ENCODE data around the gene ZNF207. TPM values are rescaled to one million over a fixed set of nuclear protein-coding genes. Genes with fewer than 3 reads are reported as not detected.
A peak's percentile ranks its signal among the peaks of the same experiment; 100 is the strongest.
"Not testable (repeated sequence)": the region's sequence is repeated elsewhere in the genome, so short reads cannot be mapped to it uniquely, and the experiment has no call there.

The ZNF207 gene
- total RNA-seq, 1 donor from 2014 or later: 133 TPM

GRCh38 chr17:32383926-32384434 is 34.0 kb downstream of the ZNF207 start:
- intact Hi-C loops (cut with DNase I): no loop called here
- H3K27ac ChIP-seq: no peak overlapping the region
- TF ChIP-seq, protein P1, sequence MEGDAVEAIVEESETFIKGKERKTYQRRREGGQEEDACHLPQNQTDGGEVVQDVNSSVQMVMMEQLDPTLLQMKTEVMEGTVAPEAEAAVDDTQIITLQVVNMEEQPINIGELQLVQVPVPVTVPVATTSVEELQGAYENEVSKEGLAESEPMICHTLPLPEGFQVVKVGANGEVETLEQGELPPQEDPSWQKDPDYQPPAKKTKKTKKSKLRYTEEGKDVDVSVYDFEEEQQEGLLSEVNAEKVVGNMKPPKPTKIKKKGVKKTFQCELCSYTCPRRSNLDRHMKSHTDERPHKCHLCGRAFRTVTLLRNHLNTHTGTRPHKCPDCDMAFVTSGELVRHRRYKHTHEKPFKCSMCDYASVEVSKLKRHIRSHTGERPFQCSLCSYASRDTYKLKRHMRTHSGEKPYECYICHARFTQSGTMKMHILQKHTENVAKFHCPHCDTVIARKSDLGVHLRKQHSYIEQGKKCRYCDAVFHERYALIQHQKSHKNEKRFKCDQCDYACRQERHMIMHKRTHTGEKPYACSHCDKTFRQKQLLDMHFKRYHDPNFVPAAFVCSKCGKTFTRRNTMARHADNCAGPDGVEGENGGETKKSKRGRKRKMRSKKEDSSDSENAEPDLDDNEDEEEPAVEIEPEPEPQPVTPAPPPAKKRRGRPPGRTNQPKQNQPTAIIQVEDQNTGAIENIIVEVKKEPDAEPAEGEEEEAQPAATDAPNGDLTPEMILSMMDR (IDR thresholded peaks at IDR 0.05): no peak
- ATAC-seq (no peak), DNase-seq (no peak)
- H3K27me3 ChIP-seq: no peaks in the 10 kb centered on the region
- H3K4me3 ChIP-seq: no peak overlapping the region
- no peaks in the 10 kb centered on the region for H3K4me1 ChIP-seq
- peaks cover 36% of the 10 kb centered on the region for H3K36me3 ChIP-seq
- H3K9me3 ChIP-seq: no peaks in the 10 kb centered on the region

DNA sequence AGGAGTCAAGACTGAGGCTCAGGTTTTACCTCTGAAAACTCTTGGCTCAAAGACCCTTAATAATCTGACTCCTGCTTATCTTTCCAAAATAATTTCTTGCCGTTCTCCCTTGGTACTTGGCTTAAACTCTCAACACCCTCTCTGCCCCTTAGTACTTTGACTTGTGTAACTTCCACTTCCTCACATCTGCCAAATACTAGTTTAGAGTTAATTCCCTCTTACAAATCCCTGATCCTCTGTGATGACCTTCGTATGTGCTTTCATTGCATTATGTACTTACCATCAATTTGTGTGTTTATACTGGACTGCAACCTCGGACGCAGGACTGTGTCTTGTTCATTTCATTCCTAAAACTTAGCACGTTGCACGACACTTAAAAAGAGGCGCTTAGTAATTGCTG is 35.2 kb downstream of the ZNF207 start:
- intact Hi-C loops (cut with DNase I): no loop called here
- H3K27me3 ChIP-seq: no peaks in the 10 kb centered on the region

GRCh38 chr17:32385971-32386370 is 36.0 kb downstream of the ZNF207 start:
- intact Hi-C loops (cut with DNase I): no loop called here
- Histone ChIP-seq H3K27ac (no peak overlapping the region), H3K27me3 (no peaks in the 10 kb centered on the region), H3K9me3 (no peaks in the 10 kb centered on the region), H3K36me3 (peaks cover 28% of the 10 kb centered on the region), H3K4me3 (no peak overlapping the region), H3K4me1 (no peaks in the 10 kb centered on the region)
- DNase-seq: no peak
- ATAC-seq: no peak
- TF ChIP-seq, protein P1 (IDR thresholded peaks at IDR 0.05): no peak

More for the DNA sequence above, 35.2 kb downstream of the ZNF207 start:
- DNase-seq (no peak), ATAC-seq (no peak)
- H3K4me1 ChIP-seq: no peaks in the 10 kb centered on the region
- no peak overlapping the region for H3K27ac ChIP-seq
- no peaks in the 10 kb centered on the region for H3K9me3 ChIP-seq
- TF ChIP-seq, protein P1 (IDR thresholded peaks at IDR 0.05): no peak
- H3K36me3 ChIP-seq: peaks cover 32% of the 10 kb centered on the region
- H3K4me3 ChIP-seq: no peak overlapping the region

- Histone ChIP-seq H3K9me3 (no peaks in the 10 kb centered on the region), H3K4me3 (no peak overlapping the region), H3K27me3 (no peaks in the 10 kb centered on the region), H3K36me3 (peaks cover 27% of the 10 kb centered on the region), H3K4me1 (no peaks in the 10 kb centered on the region), H3K27ac (no peak overlapping the region)
- TF ChIP-seq, protein P1 (IDR thresholded peaks at IDR 0.05): no peak
- DNase-seq (no peak), ATAC-seq (no peak)
- intact Hi-C loops (cut with DNase I): no loop called here
Observed at GRCh38 chr17:32386844-32387243, 36.9 kb downstream of the ZNF207 start.

DNA sequence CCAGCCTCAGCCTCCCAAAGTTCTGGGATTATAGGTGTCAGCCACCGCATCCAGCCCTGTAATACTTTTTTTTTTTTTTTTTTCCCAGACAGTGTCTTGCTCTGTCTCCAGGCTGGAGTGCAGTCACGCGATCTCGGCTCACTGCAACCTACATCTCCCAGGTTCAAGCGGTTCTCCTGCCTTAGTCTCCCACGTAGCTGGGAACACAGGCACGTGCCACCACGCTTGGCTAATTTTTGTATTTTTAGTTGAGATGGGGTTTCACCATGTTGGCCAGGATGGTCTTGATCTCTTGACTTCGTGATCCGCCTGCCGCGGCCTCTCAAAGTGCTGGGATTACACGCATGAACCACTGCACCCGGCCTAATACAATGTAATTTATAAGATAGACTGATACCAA is 38.2 kb downstream of the ZNF207 start:
- peak; percentile 37 for DNase-seq

DNA sequence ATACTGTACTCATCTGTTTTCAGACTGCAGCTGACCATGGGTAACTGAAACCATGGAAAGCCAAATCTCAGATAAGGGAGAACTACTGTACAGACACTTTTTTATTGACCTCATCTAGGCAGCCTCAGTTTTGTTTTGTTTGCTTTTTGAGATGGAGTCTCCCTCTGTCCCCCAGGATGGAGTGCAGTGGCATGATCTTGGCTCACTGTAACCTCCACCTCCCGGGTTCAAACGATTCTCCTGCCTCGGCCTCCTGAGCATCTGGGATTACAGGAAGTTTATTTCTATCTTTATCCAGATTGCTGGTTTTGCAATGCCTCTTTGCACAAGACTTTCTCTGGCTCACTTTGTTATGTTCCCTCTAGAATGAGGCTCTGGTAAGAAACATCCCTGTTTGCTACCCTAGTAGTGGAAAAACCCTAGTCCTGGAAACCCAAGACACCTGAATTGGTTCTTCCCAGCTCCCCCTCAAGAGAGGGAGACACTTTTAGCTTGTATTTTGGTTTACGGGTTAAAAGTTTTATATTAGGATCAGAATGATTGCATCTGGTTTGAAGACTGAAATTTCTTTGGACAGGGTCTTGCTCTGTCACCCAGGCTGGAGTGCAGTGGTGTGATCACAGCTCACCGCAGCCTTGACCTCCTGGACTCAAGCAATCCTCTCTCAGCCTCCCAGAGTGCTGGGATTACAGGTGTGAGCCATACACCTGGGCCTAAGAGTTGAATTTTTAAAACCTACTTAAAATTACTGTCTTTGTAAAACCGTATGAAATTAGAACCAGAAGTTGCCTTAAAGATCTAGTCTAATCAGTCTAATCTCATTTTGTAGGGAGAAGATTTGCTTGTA is 38.9 kb downstream of the ZNF207 start:
- Histone ChIP-seq H3K27ac (no peak overlapping the region), H3K9me3 (no peaks in the 10 kb centered on the region), H3K27me3 (no peaks in the 10 kb centered on the region), H3K36me3 (peaks cover 15% of the 10 kb centered on the region), H3K4me3 (no peak overlapping the region), H3K4me1 (no peaks in the 10 kb centered on the region)
- intact Hi-C loops (cut with DNase I): no loop called here
- ATAC-seq (no peak), DNase-seq (no peak)
- TF ChIP-seq, protein P1 (IDR thresholded peaks at IDR 0.05): no peak

More for the DNA sequence above, 38.2 kb downstream of the ZNF207 start:
- H3K4me1 ChIP-seq; H3K4me3 ChIP-seq; H3K27me3 ChIP-seq; ATAC-seq; H3K9me3 ChIP-seq; intact Hi-C loops (cut with DNase I); H3K27ac ChIP-seq: not testable (repeated sequence)
- peaks cover 15% of the 10 kb centered on the region for H3K36me3 ChIP-seq
